Progenitor cell of endocrine pancreas (in vitro differentiated cells): ENCODE data around the gene PLXNB2. TPM values are rescaled to one million over a fixed set of nuclear protein-coding genes. Genes with fewer than 3 reads are reported as not detected.

Experiments
- DNase-seq: peaks from one replicate; pipeline ENCODE4 v3.0.0; 2021; ENCODE audit warnings: low spot score; ENCODE audit not compliant: unreplicated experiment
- H3K27ac Mint-ChIP-seq: 2 replicates; pipeline ENCODE4 v1.8.0; 2021; ENCODE audit warnings: mild to moderate bottlenecking, moderate library complexity, mixed read lengths
- H3K27me3 Mint-ChIP-seq: 2 replicates; pipeline ENCODE4 v1.8.0; 2021; ENCODE audit warnings: mixed read lengths
- H3K36me3 Mint-ChIP-seq: 2 replicates; pipeline ENCODE4 v1.8.0; 2022; ENCODE audit warnings: mixed read lengths; ENCODE audit not compliant: insufficient read depth
- H3K4me1 Mint-ChIP-seq: 2 replicates; pipeline ENCODE4 v1.8.0; 2021; ENCODE audit warnings: low read depth, mixed read lengths
- H3K4me3 Mint-ChIP-seq: 2 replicates; pipeline ENCODE4 v1.8.0; 2021; ENCODE audit warnings: low read depth, mild to moderate bottlenecking, moderate library complexity, mixed read lengths
- H3K9me3 Mint-ChIP-seq: 2 replicates; pipeline ENCODE4 v1.8.0; 2021; ENCODE audit warnings: low read depth, mixed read lengths
- CTCF ChIP-seq: fragments of 200-600 bp; sonication (generic); IDR thresholded peaks from one replicate; pipeline ENCODE4 v1.5.0; 2021; ENCODE audit warnings: antibody characterized with exemption, mild to moderate bottlenecking; ENCODE audit not compliant: unreplicated experiment
- total RNA-seq: library from RNA; stranded (reverse); gene quantifications from 2 replicates; pipeline ENCODE4 v1.2.1, GENCODE V29; 2021

The PLXNB2 gene
- total RNA-seq, 1 donor from 2014 or later: 182 TPM

- no peaks in the 10 kb centered on the region for H3K4me1 Mint-ChIP-seq
- TF ChIP-seq CTCF: no peak
- no peak for DNase-seq
- no peak overlapping the region for H3K4me3 Mint-ChIP-seq
- no peak overlapping the region for H3K27ac Mint-ChIP-seq
- H3K27me3 Mint-ChIP-seq: no peaks in the 10 kb centered on the region
- peaks cover 13% of the 10 kb centered on the region for H3K36me3 Mint-ChIP-seq
- H3K9me3 Mint-ChIP-seq: no peaks in the 10 kb centered on the region
Measured at GRCh38 chr22:50281957-50282356, 25.5 kb downstream of the PLXNB2 start.

GRCh38 chr22:50281384-50281760 is 26.1 kb downstream of the PLXNB2 start:
- no peaks in the 10 kb centered on the region for H3K27me3 Mint-ChIP-seq
- no peak for DNase-seq
- H3K4me1 Mint-ChIP-seq: no peaks in the 10 kb centered on the region
- H3K9me3 Mint-ChIP-seq: no peaks in the 10 kb centered on the region
- peaks cover 13% of the 10 kb centered on the region for H3K36me3 Mint-ChIP-seq
- TF ChIP-seq CTCF: no peak
- no peak overlapping the region for H3K4me3 Mint-ChIP-seq
- H3K27ac Mint-ChIP-seq: no peak overlapping the region

DNA sequence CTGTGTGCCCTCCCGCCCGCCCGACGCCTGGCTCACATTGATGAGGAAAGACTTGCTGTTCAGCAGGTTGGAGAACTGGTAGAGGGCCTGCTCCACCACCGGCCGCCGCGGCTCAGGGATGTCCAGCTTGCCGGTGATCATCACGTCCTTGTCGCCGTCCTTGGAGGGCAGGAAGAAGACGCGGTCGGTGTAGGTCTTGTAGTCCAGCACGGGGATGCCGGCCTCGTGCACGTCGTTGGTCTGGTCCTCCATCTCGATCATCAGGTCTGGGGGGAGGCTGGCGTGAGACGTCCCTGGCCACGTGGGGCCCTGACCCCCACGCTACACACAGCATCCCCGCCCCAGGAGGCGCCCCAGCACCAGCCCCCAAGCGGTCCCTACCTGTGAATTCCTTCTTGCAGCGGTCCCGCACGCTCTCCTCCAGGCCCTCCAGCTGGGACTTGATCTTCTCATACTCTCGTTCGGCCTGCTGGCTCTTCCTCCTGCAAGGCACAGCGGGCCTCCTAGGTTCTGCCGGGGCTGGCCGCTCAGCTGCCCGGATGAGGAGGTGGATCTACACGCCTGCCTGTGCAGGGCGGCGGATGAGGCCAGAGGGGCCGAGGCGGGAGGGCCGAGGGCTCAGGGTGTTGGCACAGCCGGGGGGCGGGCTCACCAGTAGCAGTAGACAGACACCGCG is 26.6 kb downstream of the PLXNB2 start:
- H3K4me3 Mint-ChIP-seq: no peak overlapping the region
- peaks cover 13% of the 10 kb centered on the region for H3K36me3 Mint-ChIP-seq
- H3K4me1 Mint-ChIP-seq: no peaks in the 10 kb centered on the region
- H3K27ac Mint-ChIP-seq: no peak overlapping the region
- no peak for DNase-seq
- no peak for TF ChIP-seq CTCF
- H3K27me3 Mint-ChIP-seq: no peaks in the 10 kb centered on the region
- no peaks in the 10 kb centered on the region for H3K9me3 Mint-ChIP-seq

DNA sequence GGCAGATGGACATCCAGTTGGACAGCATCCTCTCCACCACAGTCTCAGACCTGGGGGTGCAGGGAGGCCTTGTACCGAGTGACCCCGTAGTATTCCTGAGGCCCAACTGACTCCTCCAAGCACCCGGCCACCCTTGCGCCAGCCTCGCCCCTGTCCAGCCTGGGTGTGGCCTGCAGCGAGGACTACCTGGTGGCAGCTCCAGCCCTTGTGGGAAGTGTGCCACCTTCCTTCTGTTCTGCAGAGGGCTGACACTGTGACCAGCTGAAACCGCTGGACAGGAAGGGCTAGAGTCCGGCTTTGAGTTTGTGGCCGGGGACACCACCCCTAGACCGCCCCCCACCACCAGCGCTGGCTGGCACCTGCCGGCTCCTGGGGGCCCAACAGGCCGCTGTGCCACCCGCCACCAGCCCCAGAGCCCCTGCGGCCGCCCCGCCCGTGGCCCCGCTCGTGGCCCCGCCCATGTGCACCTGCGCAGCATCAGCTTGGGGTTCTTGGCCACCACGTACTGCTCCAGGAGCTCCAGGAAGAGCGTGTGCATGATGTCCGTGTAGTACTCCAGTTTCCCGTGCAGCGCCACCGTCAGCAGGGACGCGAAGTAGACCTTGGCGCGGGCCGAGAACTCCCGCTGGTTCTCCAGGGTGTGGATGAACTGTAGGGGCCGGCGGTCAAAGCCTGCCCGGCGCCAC is 27.3 kb downstream of the PLXNB2 start:
- TF ChIP-seq CTCF: no peak
- Mint-ChIP-seq H3K36me3 (peaks cover 14% of the 10 kb centered on the region), H3K4me3 (no peak overlapping the region), H3K27ac (no peak overlapping the region), H3K27me3 (no peaks in the 10 kb centered on the region), H3K9me3 (no peaks in the 10 kb centered on the region), H3K4me1 (no peaks in the 10 kb centered on the region)
- DNase-seq: no peak

DNA sequence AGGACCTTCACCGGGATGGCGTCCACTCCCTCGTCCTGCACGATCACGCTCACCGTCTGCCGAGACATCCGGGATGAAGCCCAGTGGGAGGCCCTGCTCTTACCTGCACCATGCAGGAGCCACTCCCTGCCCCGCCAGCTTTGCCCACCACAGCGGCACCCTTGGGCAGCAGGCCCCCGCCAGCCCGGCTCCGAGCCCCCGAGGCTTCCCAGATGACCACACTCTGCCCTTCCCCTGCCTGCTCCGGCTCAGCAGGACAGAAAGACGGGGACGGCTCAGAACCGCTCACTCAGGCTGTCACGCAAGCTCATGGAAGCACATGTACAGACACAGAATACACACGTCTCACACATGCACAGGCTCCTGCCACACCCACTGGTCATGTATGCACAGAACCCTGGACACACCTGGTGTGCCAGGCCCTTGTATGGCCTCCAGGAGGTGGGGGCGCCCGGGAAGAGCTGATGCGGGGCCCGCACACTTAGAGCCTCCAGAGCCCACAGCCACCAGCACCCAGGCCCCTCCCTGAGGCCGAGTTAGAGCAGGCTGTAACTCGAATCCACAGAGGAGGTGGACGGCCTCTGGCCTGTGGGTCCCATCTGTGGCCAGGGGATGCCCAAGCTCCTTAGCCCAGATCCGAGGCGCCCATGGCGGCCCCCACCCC is 28.4 kb downstream of the PLXNB2 start:
- Mint-ChIP-seq H3K36me3 (peaks cover 12% of the 10 kb centered on the region), H3K27ac (no peak overlapping the region), H3K4me3 (no peak overlapping the region), H3K27me3 (no peaks in the 10 kb centered on the region), H3K9me3 (no peaks in the 10 kb centered on the region), H3K4me1 (no peaks in the 10 kb centered on the region)
- TF ChIP-seq CTCF: no peak
- DNase-seq: no peak
